Astrocyte (in vitro differentiated cells and primary cell): ENCODE measurements around the gene PIH1D1. TPM values are rescaled to one million over a fixed set of nuclear protein-coding genes. Genes with fewer than 3 reads are reported as not detected.

Experiments
- DNase-seq: peaks from one replicate; pipeline ENCODE4 v3.0.0-alpha.2; 2010; ENCODE audit warnings: low read depth
- FAIRE-seq: peaks from 2 replicates; lab custom pipeline; 2011; peaks lifted over from hg19 to GRCh38; lab: Jason Lieb, UNC
- H2AFZ ChIP-seq: 2 replicates; pipeline ENCODE4 v1.6.0; 2012; ENCODE audit warnings: low read depth, low read length, inconsistent platforms
- H3K27ac ChIP-seq: 2 replicates; pipeline ENCODE4 v1.5.1; 2011; ENCODE audit warnings: low read depth, low read length, inconsistent platforms
- H3K27me3 ChIP-seq: 2 replicates; pipeline ENCODE4 v1.6.0; 2011; ENCODE audit warnings: low read length, inconsistent platforms; ENCODE audit not compliant: insufficient read depth
- H3K36me3 ChIP-seq: 2 replicates; pipeline ENCODE4 v1.5.1; 2011; ENCODE audit warnings: low read length, inconsistent platforms; ENCODE audit not compliant: insufficient read depth
- H3K4me1 ChIP-seq: 2 replicates; pipeline ENCODE4 v1.5.1; 2011; ENCODE audit warnings: low read length, inconsistent platforms; ENCODE audit not compliant: insufficient read depth
- H3K4me2 ChIP-seq: 2 replicates; pipeline ENCODE4 v1.6.0; 2012; ENCODE audit warnings: low read length, inconsistent platforms
- H3K4me3 ChIP-seq: 2 replicates; pipeline ENCODE4 v1.5.1; 2011; ENCODE audit warnings: low read depth, mild to moderate bottlenecking, low read length, inconsistent platforms; ENCODE audit not compliant: insufficient read depth
- H3K79me2 ChIP-seq: 2 replicates; pipeline ENCODE4 v1.6.0; 2012; ENCODE audit warnings: mild to moderate bottlenecking, low read length, inconsistent platforms; ENCODE audit not compliant: insufficient read depth
- H3K9ac ChIP-seq: 2 replicates; pipeline ENCODE4 v1.6.0; 2012; ENCODE audit warnings: mild to moderate bottlenecking, low read length, inconsistent platforms
- H3K9me3 ChIP-seq: 2 replicates; pipeline ENCODE4 v1.5.1; 2012; ENCODE audit warnings: low read depth, mild to moderate bottlenecking, low read length, inconsistent platforms; ENCODE audit not compliant: insufficient read depth
- H4K20me1 ChIP-seq: 2 replicates; pipeline ENCODE4 v1.6.0; 2012; ENCODE audit warnings: low read length, inconsistent platforms; ENCODE audit not compliant: insufficient read depth
- H3K27ac Mint-ChIP-seq: one replicate; pipeline ENCODE4 v1.8.0; 2021; ENCODE audit warnings: mild to moderate bottlenecking, mixed read lengths; ENCODE audit not compliant: unreplicated experiment
- H3K27me3 Mint-ChIP-seq: one replicate; pipeline ENCODE4 v1.8.0; 2021; ENCODE audit warnings: low read depth, mixed read lengths; ENCODE audit not compliant: unreplicated experiment
- H3K36me3 Mint-ChIP-seq: one replicate; pipeline ENCODE4 v1.8.0; 2021; ENCODE audit warnings: low read depth, mixed read lengths; ENCODE audit not compliant: unreplicated experiment
- H3K4me1 Mint-ChIP-seq: one replicate; pipeline ENCODE4 v1.8.0; 2021; ENCODE audit warnings: low read depth, mixed read lengths; ENCODE audit not compliant: unreplicated experiment
- H3K4me3 Mint-ChIP-seq: one replicate; pipeline ENCODE4 v1.8.0; 2021; ENCODE audit warnings: mild to moderate bottlenecking, moderate library complexity, mixed read lengths; ENCODE audit not compliant: unreplicated experiment
- H3K9me3 Mint-ChIP-seq: one replicate; pipeline ENCODE4 v1.8.0; 2021; ENCODE audit warnings: mild to moderate bottlenecking, mixed read lengths; ENCODE audit not compliant: unreplicated experiment
- CTCF ChIP-seq: IDR thresholded peaks from 2 replicates; pipeline ENCODE4 v1.5.1; 2011; ENCODE audit warnings: low read depth, mild to moderate bottlenecking, inconsistent platforms, low read length, moderate library complexity; ENCODE audit not compliant: insufficient read depth
- EZH2 ChIP-seq: IDR thresholded peaks from 2 replicates; pipeline ENCODE4 v1.6.1; 2012; ENCODE audit warnings: mild to moderate bottlenecking, low read length, inconsistent platforms; ENCODE audit not compliant: insufficient read depth
- total RNA-seq: library from RNA; stranded (reverse); gene quantifications from 2 replicates; pipeline ENCODE4 v1.2.1, GENCODE V29; 2021

The PIH1D1 gene
- total RNA-seq, 1 donor from 2014 or later = 61.3 TPM

DNA sequence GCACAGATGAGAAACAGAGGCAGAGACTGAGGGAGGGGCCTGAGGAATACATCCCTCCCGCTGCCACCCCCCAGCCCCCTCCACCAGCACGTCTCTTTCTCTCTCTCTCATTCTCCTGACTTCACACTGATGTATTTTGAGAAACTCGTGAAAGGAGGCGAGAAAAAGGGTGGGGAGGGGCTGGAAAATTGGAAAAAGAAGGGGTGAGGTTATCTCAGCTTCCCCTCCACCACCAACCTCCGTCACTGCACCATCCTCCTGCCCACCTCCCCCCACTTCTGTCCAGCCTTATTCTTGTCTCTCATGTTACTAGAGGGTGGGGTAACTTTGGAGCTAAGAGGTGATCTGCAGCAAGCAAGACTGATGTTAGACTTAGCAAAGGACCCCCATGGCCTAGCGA, 11.8 kb downstream of the PIH1D1 start:
- no peak for FAIRE-seq
- Histone ChIP-seq H3K36me3 (no peaks in the 10 kb centered on the region), H3K4me1 (peaks cover 3% of the 10 kb centered on the region)

GRCh38 chr19:49438261-49438660, 13.4 kb downstream of the PIH1D1 start:
- Mint-ChIP-seq H3K9me3 (peaks cover 12% of the 10 kb centered on the region), H3K27ac (no peak overlapping the region)
- no peak overlapping the region for H3K4me2 ChIP-seq

More for the DNA sequence above, 11.8 kb downstream of the PIH1D1 start:
- H2AFZ ChIP-seq = no peak overlapping the region
- Mint-ChIP-seq H3K4me3 (no peak overlapping the region), H3K9me3 (peaks cover 9% of the 10 kb centered on the region), H3K27ac (no peak overlapping the region), H3K4me1 (no peaks in the 10 kb centered on the region), H3K27me3 (peaks cover 70% of the 10 kb centered on the region), H3K36me3 (no peaks in the 10 kb centered on the region)
- no peak overlapping the region for H3K4me2 ChIP-seq
- H3K9me3 ChIP-seq = peaks cover 2% of the 10 kb centered on the region
- H3K79me2 ChIP-seq = no peaks in the 10 kb centered on the region
- no peak overlapping the region for H3K4me3 ChIP-seq
- H3K27me3 ChIP-seq = peaks cover 70% of the 10 kb centered on the region
- TF ChIP-seq EZH2 (no peak), CTCF (no peak)
- H3K9ac ChIP-seq = no peak overlapping the region
- no peak overlapping the region for H3K27ac ChIP-seq
- DNase-seq = no peak
- no peaks in the 10 kb centered on the region for H4K20me1 ChIP-seq

More at GRCh38 chr19:49438261-49438660, 13.4 kb downstream of the PIH1D1 start:
- Histone ChIP-seq H3K9me3 (peaks cover 2% of the 10 kb centered on the region), H3K4me3 (no peak overlapping the region), H3K9ac (no peak overlapping the region), H3K4me1 (peaks cover 1% of the 10 kb centered on the region), H4K20me1 (no peaks in the 10 kb centered on the region), H3K27me3 (peaks cover 79% of the 10 kb centered on the region), H3K27ac (no peak overlapping the region), H3K79me2 (no peaks in the 10 kb centered on the region), H3K36me3 (no peaks in the 10 kb centered on the region), H2AFZ (no peak overlapping the region)
- H3K36me3 Mint-ChIP-seq = no peaks in the 10 kb centered on the region
- FAIRE-seq (no peak), DNase-seq (no peak)
- peaks cover 77% of the 10 kb centered on the region for H3K27me3 Mint-ChIP-seq
- TF ChIP-seq CTCF (no peak), EZH2 (peak; percentile 39)
- no peak overlapping the region for H3K4me3 Mint-ChIP-seq
- H3K4me1 Mint-ChIP-seq = no peaks in the 10 kb centered on the region
